ENCODE data around the gene PRRG3.
A peak's percentile ranks its signal among the peaks of the same experiment; 100 is the strongest.
"Not testable (repeated sequence)": the region's sequence is repeated elsewhere in the genome, so short reads cannot be mapped to it uniquely, and the experiment has no call there.

The PRRG3 gene

GRCh38 chrX:151694661-151695582, at the start of gene PRRG3:
PRRG3 (plus strand) TSS chrX:151695458; CDS start chrX:151698815, 3,357 bp downstream.
- DNase-seq = peak in 5 of 42 donors; percentile 7 to 38 (median 35)
- intact Hi-C loops (cut with DNase I) = no loop called here

GRCh38 chrX:151675121-151675746, 20.0 kb upstream of the PRRG3 start:
- intact Hi-C loops (cut with DNase I) = no loop called here
- DNase-seq = peak in 3 of 42 donors; percentile 24 to 42 (median 28)

DNA sequence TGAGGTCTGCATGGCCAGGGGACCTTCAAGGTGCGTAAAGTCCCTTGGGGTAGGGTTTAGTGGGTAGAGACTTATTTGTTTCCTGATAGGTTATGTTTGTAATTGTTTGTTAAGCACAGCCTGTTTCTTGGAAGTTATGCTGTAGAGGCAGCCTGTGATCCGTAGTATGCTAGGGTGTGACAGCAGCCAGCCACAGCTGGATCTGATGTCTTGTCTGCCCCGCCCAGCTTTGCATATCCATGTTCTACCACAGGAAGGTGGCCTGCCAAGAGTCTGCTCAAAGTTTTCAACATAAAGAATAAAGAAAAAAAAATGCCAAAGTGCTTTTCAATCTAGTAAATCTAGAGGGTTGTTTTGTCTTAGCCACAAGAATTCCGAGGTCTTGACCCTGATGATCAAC, 19.1 kb upstream of the PRRG3 start:
- intact Hi-C loops (cut with DNase I) = no loop called here
- DNase-seq = no peak

- no peak for DNase-seq
- intact Hi-C loops (cut with DNase I) = no loop called here
Observed at GRCh38 chrX:151679798-151680402, 15.4 kb upstream of the PRRG3 start.

- DNase-seq = peak in 41 of 42 donors; percentile 18 to 78 (median 57)
- intact Hi-C loops (cut with DNase I) = no loop called here
Observed at GRCh38 chrX:151680805-151681204, 14.5 kb upstream of the PRRG3 start.

DNA sequence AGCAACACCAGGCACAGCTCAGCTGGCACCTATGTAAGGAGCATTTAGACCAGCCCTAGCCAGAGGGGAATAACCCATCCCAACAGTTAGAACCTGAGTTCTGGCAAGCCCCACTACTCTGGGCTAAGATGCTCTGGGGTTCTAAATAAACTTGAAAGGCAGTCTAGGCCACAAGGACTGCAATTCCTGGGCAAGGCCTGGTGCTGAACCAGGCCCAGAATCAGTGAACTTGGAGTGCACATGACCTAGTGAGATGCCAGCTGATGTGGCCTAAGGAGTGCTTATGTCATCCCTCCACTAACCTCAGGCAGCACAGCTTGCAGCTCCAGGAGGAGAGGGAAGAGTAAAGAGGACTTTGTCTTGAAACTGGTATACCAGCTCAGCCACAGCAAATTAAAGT, 7.6 kb upstream of the PRRG3 start:
- intact Hi-C loops (cut with DNase I) = no loop called here

DNA sequence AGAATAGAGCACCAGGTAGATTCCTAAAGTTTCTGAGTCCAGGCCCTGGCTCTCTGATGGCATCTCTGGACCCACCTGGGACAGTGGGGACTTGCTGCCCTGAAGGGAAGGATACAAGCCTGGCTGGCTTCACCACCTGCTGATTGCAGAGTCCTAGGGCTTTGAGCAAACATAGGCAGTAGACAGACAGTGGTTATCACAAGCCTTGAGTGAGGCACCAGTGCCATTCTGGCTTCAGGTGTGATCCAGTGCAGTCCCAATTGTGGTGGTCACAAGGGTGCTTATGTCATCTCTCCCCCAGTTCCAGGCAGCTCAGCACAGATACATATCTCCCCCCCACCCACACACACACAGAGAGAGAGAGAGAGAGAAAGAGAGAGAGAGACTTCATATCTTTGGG, 6.6 kb upstream of the PRRG3 start:
- intact Hi-C loops (cut with DNase I) = no loop called here
- DNase-seq = peak in 2 of 42 donors; percentile 1 to 3

More for the DNA sequence above, 7.6 kb upstream of the PRRG3 start:
- no peak for DNase-seq

GRCh38 chrX:151692825-151693224, 2.4 kb upstream of the PRRG3 start:
- intact Hi-C loops (cut with DNase I) = no loop called here
- DNase-seq = peak in 2 of 42 donors; percentile 11 to 27

DNA sequence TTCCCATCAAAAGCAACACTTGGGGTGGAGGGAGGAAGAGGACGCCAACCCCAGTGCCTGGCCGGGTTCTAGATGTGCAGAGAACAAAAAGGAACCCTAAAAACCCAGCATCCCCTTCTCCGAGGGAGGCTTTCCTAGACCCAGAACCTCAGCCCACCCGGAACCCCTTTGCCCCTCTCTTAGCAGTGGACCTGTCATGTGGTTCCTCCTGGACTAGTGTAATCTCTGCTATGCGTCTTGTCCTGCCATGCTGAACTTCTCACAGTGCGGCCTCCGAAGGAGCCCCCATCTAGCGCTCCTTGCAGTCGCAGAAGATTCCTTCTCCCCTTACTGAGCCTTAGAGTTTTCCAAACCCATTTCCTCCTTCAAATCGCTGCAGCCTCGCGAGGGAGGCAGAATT, 1.1 kb upstream of the PRRG3 start:
- no peak for DNase-seq
- intact Hi-C loops (cut with DNase I) = no loop called here

DNA sequence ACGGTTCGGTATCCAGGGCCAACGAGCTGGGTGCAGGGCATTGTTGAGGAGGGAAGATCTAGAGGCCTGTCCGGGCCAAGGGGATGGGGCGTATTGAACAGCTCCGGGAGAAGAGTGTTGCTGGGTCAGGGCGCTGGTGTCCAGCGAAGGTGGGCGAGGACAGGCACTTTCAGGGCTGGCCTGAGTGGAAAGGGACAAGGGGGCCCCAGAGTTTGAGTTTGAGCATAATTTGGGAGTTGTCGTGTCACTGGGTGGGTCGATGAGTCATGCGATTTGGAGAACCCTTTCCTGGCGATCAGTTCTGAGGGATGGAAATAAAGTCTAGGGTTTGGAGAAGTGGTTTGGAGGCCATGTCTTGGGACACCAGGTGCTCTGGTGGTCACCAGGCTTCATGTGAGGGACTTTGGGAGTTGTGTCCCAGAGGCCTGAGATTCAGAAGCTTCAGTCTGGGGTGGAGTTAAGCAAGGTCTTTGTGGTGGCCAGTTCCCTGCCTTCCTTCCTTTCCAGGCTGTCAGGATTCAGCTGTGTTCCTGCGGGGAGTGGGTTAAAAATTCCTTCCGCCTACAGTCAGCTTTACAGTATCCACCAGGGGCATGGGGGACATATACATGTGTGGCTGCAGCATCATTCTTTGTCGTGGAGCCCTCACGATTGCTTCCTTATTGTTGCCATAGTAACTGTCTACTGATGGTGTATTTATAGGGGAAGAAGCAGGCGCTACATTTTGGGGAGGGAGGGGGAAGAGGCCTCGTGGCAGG, 504 bp downstream of the PRRG3 start:
- intact Hi-C loops (cut with DNase I) = no loop called here
- DNase-seq = peak in 1 of 42 donors; percentile 19

DNA sequence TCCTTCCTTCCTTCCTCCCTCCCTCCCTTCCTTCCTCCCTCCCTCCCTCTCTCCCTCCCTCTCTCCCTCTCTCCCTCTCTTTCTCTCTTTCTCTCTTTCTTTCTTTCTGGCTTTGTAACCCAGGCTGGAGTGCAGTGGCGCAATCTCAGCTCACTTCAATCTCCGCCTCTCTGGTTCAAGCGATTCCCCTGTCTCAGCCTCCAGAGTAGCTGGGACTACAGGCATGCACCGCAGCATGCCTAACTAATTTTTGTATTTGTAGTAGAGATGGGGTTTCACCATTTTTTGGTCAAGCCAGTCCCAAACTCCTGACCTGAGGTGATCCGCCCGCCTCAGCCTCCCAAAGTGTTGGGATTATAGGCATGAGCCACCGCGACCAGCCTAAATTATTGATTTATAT, 1.8 kb downstream of the PRRG3 start:
- intact Hi-C loops (cut with DNase I); DNase-seq: not testable (repeated sequence)

- intact Hi-C loops (cut with DNase I) = no loop called here
- DNase-seq = no peak
Observed at GRCh38 chrX:151697522-151697921, 2.3 kb downstream of the PRRG3 start.

DNA sequence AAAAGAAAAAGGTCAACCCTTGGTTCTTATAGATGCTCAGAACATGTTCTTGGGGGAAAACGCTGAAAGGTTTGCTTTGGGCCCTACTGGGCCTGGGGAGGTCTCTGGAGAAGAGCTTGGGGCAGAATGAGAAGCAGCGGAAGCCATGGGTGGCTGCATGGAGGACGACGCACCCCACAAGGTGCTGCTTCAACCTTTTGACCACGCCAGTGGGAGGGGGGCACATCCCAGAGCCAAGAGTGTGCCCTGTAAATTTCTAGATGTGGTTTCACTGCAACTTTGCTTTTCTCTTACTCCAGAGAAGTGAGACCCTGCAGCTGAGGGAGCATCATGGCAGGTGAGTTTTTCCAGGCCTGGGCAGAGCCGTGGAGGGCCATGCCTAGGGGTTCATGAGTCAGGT, 3.2 kb downstream of the PRRG3 start:
- DNase-seq = peak in 1 of 42 donors; percentile 15
- intact Hi-C loops (cut with DNase I) = no loop called here

DNA sequence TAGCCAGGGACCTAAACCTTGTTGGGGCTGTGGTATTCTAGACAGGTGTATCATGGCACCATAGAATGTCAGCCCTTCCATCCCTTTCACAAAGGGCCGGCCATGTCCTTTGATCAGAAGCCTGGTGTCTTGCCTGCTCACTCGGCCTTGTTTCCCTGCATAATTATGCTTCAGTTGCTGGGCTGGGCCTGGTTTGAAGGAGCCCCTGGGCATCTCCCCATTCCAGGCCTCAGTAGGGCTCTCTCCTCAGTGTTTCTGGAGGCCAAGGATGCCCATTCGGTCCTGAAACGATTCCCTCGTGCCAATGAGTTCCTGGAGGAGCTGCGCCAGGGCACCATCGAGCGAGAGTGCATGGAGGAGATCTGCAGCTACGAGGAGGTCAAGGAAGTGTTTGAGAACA, 4.5 kb downstream of the PRRG3 start:
- intact Hi-C loops (cut with DNase I) = no loop called here
- DNase-seq = peak in 1 of 42 donors; percentile 18

- peak in 1 of 42 donors; percentile 18 for DNase-seq
- intact Hi-C loops (cut with DNase I) = no loop called here
Observed at GRCh38 chrX:151700581-151700980, 5.3 kb downstream of the PRRG3 start.

- DNase-seq = no peak
- intact Hi-C loops (cut with DNase I) = no loop called here
Observed at GRCh38 chrX:151701071-151701470, 5.8 kb downstream of the PRRG3 start.

DNA sequence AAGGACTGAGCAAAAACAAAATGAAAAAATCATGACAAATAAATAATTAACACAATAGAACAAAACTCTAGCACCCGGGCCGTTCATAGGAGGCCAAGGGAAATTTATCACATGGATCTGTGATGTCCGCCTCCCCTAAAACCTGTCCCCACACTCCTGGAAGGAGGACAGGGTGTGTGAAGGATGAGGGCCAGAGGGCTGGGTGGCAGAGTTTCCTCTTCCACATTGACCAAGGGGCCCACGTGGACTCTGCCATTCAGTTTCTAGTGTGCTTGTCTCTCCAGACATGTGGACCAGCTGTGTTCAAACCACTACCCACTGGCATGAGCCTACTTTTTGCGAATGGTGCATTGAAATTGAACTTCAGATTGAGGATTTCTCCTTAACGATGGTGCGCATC, 6.3 kb downstream of the PRRG3 start:
- DNase-seq = peak in 1 of 42 donors; percentile 18

DNA sequence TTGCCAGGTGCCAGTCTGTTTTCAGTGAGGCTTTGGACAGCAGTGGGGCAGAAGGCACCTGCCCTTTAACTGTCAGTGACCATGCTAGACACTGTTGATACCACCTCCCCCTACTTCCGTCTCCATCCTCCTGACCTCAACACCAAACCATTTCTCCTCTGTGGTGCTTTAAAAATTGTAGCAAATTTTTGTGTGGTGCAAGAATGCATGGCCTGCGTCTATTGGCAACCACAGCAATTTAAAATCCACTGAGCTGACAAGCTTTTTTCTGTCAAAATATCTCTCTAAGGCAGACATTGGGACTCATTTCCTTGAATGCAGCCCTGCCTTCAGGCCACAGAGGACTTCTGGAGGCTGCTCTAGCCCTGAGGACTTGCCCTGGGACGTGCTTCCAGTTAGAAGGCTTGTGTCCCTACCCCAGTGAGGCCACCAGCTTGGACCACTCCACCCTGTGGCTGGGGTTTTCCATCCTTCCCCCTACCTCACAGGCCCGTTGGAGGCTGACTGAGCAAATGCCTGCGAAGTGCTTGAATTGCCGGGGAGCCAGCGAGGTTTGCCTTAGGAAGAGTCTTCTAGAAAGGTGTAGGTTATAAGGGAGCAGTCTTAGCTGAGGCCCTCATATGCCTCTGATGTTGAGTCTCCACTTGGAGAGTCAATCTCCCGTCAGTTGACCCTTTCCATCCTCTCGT, 6.9 kb downstream of the PRRG3 start:
- DNase-seq = peak in 1 of 42 donors; percentile 29
- intact Hi-C loops (cut with DNase I) = no loop called here

More for the DNA sequence above, 6.3 kb downstream of the PRRG3 start:
- intact Hi-C loops (cut with DNase I) = no loop called here
